ENCODE measurements around the gene NTM. TPM values are rescaled to one million over a fixed set of nuclear protein-coding genes. Genes with fewer than 3 reads are reported as not detected.
A peak's percentile ranks its signal among the peaks of the same experiment; 100 is the strongest.

NTM gene
- total and polyA plus RNA-seq, 2 donors from 2014 or later: 0.92 to 10.3 TPM

DNA sequence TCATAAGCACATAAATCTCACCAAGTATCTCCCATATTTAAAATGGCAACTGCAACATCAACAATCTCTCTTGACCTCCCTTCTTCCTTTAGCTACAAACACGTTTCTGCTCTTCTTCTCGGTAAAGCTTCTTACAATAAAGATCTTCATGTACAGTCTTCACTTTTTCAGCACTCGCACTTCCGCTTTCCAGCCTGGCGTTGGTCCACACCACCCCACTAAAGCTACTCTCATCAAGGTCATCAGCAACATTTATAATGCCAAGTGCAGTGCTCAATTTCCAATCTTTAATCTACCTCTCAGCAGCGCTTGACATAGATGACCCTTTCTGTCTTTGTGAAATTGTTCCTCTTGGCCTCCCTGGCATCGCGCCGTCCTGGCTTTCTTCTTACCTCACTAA is 33.6 kb downstream of the NTM start:
- Histone ChIP-seq H3K9ac (ENCODE audit: low read length in 3 of 3) (no peak overlapping the region), H3K9me3 (ENCODE audit: control insufficient read depth in 2 of 3, insufficient read depth in 1 of 3, low read length in 3 of 3) (no peaks in the 10 kb centered on the region), H3K4me1 (ENCODE audit: control insufficient read depth in 2 of 3, insufficient read depth in 2 of 3, low read depth in 1 of 3, low read length in 3 of 3) (no peaks in the 10 kb centered on the region), H3K36me3 (ENCODE audit: control insufficient read depth in 2 of 3, insufficient read depth in 3 of 3, low read length in 3 of 3) (no peaks in the 10 kb centered on the region), H3K27me3 (ENCODE audit: control insufficient read depth, insufficient read depth, low read length) (no peaks in the 10 kb centered on the region), H3K4me3 (ENCODE audit: low read length in 3 of 3) (no peak overlapping the region), H3K27ac (ENCODE audit: low read depth in 2 of 2, low read length in 2 of 2) (no peak overlapping the region)
- FAIRE-seq: no peak
- intact Hi-C loops (cut with DNase I): no loop called here
- DNase-seq: no peak
- TF ChIP-seq CTCF (IDR thresholded peaks at IDR 0.05; ENCODE audit: borderline replicate concordance, extremely low read depth, insufficient read depth): no peak

DNA sequence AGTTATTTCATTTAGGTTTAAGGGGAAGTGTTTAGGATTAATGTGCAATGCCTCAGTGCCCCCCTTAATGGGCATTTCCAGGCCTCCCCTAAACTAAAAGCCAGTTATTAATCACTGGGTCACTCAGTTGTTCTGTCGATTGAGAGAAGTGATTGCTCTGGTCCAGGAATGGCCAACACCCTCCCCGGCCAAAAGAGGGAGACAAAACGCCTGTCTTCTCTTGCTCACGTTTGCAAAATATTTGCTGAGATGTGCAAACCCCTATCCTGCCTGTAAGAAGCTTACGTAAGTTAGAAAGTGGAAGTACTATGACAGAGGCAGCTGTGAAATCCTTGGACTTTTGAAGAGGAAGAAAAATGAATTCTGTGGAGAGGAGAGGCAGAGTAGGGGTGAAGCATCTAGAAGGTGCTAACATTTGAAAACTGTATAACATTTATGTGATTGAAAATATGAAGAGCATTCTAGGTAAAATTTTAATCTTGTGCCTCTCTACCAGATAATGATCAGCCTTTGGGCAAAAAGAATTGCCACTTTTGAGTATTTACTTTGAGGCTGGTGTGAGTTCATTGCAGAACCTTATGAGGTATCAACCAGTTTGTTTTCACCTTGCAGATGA is 37.7 kb downstream of the NTM start:
- Histone ChIP-seq H3K9me3 (ENCODE audit: control insufficient read depth in 2 of 3, insufficient read depth in 1 of 3, low read length in 3 of 3) (no peaks in the 10 kb centered on the region), H3K4me3 (ENCODE audit: low read length in 3 of 3) (no peak overlapping the region), H3K27ac (ENCODE audit: low read depth in 2 of 2, low read length in 2 of 2) (no peak overlapping the region), H3K4me1 (ENCODE audit: control insufficient read depth in 2 of 3, insufficient read depth in 2 of 3, low read depth in 1 of 3, low read length in 3 of 3) (no peaks in the 10 kb centered on the region), H3K9ac (ENCODE audit: low read length in 3 of 3) (no peak overlapping the region), H3K27me3 (ENCODE audit: control insufficient read depth, insufficient read depth, low read length) (no peaks in the 10 kb centered on the region), H3K36me3 (ENCODE audit: control insufficient read depth in 2 of 3, insufficient read depth in 3 of 3, low read length in 3 of 3) (no peaks in the 10 kb centered on the region)
- DNase-seq (peak in 4 of 5 donors; percentile 44 to 71 (median 54)), FAIRE-seq (no peak)
- intact Hi-C loops (cut with DNase I): no loop called here
- peak; percentile 54 for TF ChIP-seq CTCF (IDR thresholded peaks at IDR 0.05; ENCODE audit: borderline replicate concordance, extremely low read depth, insufficient read depth)

- H3K27ac ChIP-seq (ENCODE audit: low read depth in 2 of 2, low read length in 2 of 2): no peak overlapping the region
- no peaks in the 10 kb centered on the region for H3K4me1 ChIP-seq (ENCODE audit: control insufficient read depth in 2 of 3, insufficient read depth in 2 of 3, low read depth in 1 of 3, low read length in 3 of 3)
- H3K36me3 ChIP-seq (ENCODE audit: control insufficient read depth in 2 of 3, insufficient read depth in 3 of 3, low read length in 3 of 3): no peaks in the 10 kb centered on the region
- no peak overlapping the region for H3K4me3 ChIP-seq (ENCODE audit: low read length in 3 of 3)
- FAIRE-seq: no peak
- H3K9ac ChIP-seq (ENCODE audit: low read length in 3 of 3): no peak overlapping the region
- TF ChIP-seq CTCF (IDR thresholded peaks at IDR 0.05; ENCODE audit: borderline replicate concordance, extremely low read depth, insufficient read depth): no peak
- intact Hi-C loops (cut with DNase I): no loop called here
- no peaks in the 10 kb centered on the region for H3K9me3 ChIP-seq (ENCODE audit: control insufficient read depth in 2 of 3, insufficient read depth in 1 of 3, low read length in 3 of 3)
- H3K27me3 ChIP-seq (ENCODE audit: control insufficient read depth, insufficient read depth, low read length): no peaks in the 10 kb centered on the region
- no peak for DNase-seq
These were observed 38.9 kb downstream of the NTM start for GRCh38 chr11:131409345-131409744.

GRCh38 chr11:131411636-131412035 is 41.2 kb downstream of the NTM start:
- H3K27me3 ChIP-seq (ENCODE audit: control insufficient read depth, insufficient read depth, low read length): no peaks in the 10 kb centered on the region
- no peak overlapping the region for H3K4me3 ChIP-seq (ENCODE audit: low read length in 3 of 3)
- no peak for DNase-seq
- H3K27ac ChIP-seq (ENCODE audit: low read depth in 2 of 2, low read length in 2 of 2): no peak overlapping the region
- no peaks in the 10 kb centered on the region for H3K36me3 ChIP-seq (ENCODE audit: control insufficient read depth in 2 of 3, insufficient read depth in 3 of 3, low read length in 3 of 3)
- no peak for FAIRE-seq
- no peak for TF ChIP-seq CTCF (IDR thresholded peaks at IDR 0.05; ENCODE audit: borderline replicate concordance, extremely low read depth, insufficient read depth)
- H3K9ac ChIP-seq (ENCODE audit: low read length in 3 of 3): no peak overlapping the region
- H3K9me3 ChIP-seq (ENCODE audit: control insufficient read depth in 2 of 3, insufficient read depth in 1 of 3, low read length in 3 of 3): no peaks in the 10 kb centered on the region
- intact Hi-C loops (cut with DNase I): no loop called here
- H3K4me1 ChIP-seq (ENCODE audit: control insufficient read depth in 2 of 3, insufficient read depth in 2 of 3, low read depth in 1 of 3, low read length in 3 of 3): no peaks in the 10 kb centered on the region
